HepG2 (cell line): ENCODE measurements around the gene SH3GL1. TPM values are rescaled to one million over a fixed set of nuclear protein-coding genes. Genes with fewer than 3 reads are reported as not detected.

ENCODE experiments used
- AGO2 ChIP-seq: fragments of 200-400 bp; formaldehyde crosslinking; optimal IDR thresholded peaks from 2 replicates; pipeline ENCODE3; 2017; ENCODE audit warnings: mild to moderate bottlenecking, low read depth, low read length, moderate library complexity
- ATRX ChIP-seq: sonication (generic); formaldehyde crosslinking; IDR thresholded peaks from 2 replicates; pipeline ENCODE4 v1.4.0; 2020; ENCODE audit warnings: missing genetic modification reagents, borderline replicate concordance
- BRD4 ChIP-seq: sonication (generic); formaldehyde crosslinking; IDR thresholded peaks from 2 replicates; pipeline ENCODE4 v1.4.0; 2020; ENCODE audit warnings: missing genetic modification reagents
- EEA1 ChIP-seq: sonication (generic); formaldehyde crosslinking; IDR thresholded peaks from 2 replicates; pipeline ENCODE4 v1.5.1; 2020; ENCODE audit warnings: mild to moderate bottlenecking, missing genetic modification reagents, borderline replicate concordance
- HDAC6 ChIP-seq: fragments of 200-600 bp; sonication (generic); IDR thresholded peaks from 2 replicates; pipeline ENCODE4 v1.7.0; 2017; ENCODE audit warnings: mild to moderate bottlenecking, antibody characterized with exemption, low read length, low read depth
- MTA3 ChIP-seq: sonication (generic); formaldehyde crosslinking; IDR thresholded peaks from 2 replicates; pipeline ENCODE4 v1.4.0; 2020; ENCODE audit warnings: missing genetic modification reagents
- SCMH1 ChIP-seq: sonication (generic); formaldehyde crosslinking; IDR thresholded peaks from 2 replicates; pipeline ENCODE4 v1.9.0; 2021; ENCODE audit warnings: missing genetic modification reagents, mild to moderate bottlenecking, borderline replicate concordance
- SIN3B ChIP-seq: fragments of 150-350 bp; IDR thresholded peaks from 2 replicates; pipeline ENCODE4 v1.6.1; 2014; ENCODE audit warnings: low read length
- SMARCC2 ChIP-seq: fragments of 450-650 bp; IDR thresholded peaks from 2 replicates; pipeline ENCODE4 v1.6.1; 2017; ENCODE audit warnings: antibody characterized with exemption, mild to moderate bottlenecking
- THAP11 ChIP-seq: IDR thresholded peaks from 2 replicates; pipeline ENCODE4 v1.6.1; 2016; ENCODE audit warnings: missing biosample characterization, missing genetic modification reagents
- TOE1 ChIP-seq: sonication (generic); formaldehyde crosslinking; IDR thresholded peaks from 2 replicates; pipeline ENCODE4 v1.4.0; 2020; ENCODE audit warnings: mild to moderate bottlenecking, missing genetic modification reagents
- YEATS2 ChIP-seq: sonication (generic); formaldehyde crosslinking; IDR thresholded peaks from 2 replicates; pipeline ENCODE4 v1.4.0; 2020; ENCODE audit warnings: missing genetic modification reagents, borderline replicate concordance
- ZFP36L2 ChIP-seq: sonication (generic); formaldehyde crosslinking; IDR thresholded peaks from 2 replicates; pipeline ENCODE4 v1.4.0; 2020; ENCODE audit warnings: missing genetic modification reagents
- ZFP37 ChIP-seq: sonication (generic); formaldehyde crosslinking; IDR thresholded peaks from 2 replicates; pipeline ENCODE4 v1.4.0; 2020; ENCODE audit warnings: missing genetic modification reagents, borderline replicate concordance
- ZFP62 ChIP-seq: sonication (generic); formaldehyde crosslinking; IDR thresholded peaks from 2 replicates; pipeline ENCODE4 v1.4.0; 2020; ENCODE audit warnings: missing genetic modification reagents
- ZKSCAN5 ChIP-seq: sonication (generic); formaldehyde crosslinking; IDR thresholded peaks from 2 replicates; pipeline ENCODE4 v1.5.1; 2020; ENCODE audit warnings: mild to moderate bottlenecking, missing genetic modification reagents
- ZMYM2 ChIP-seq: sonication (generic); formaldehyde crosslinking; IDR thresholded peaks from 2 replicates; pipeline ENCODE4 v1.8.0; 2022; ENCODE audit warnings: mild to moderate bottlenecking, missing genetic modification reagents
- ZNF138 ChIP-seq: sonication (generic); formaldehyde crosslinking; IDR thresholded peaks from 2 replicates; pipeline ENCODE4 v1.5.0; 2020; ENCODE audit warnings: mild to moderate bottlenecking, low read depth, missing genetic modification reagents
- ZNF33A ChIP-seq: sonication (generic); formaldehyde crosslinking; IDR thresholded peaks from 2 replicates; pipeline ENCODE4 v1.5.1; 2020; ENCODE audit warnings: missing genetic modification reagents, mild to moderate bottlenecking, moderate library complexity, borderline replicate concordance
- ZNF552 ChIP-seq: sonication (generic); formaldehyde crosslinking; IDR thresholded peaks from 2 replicates; pipeline ENCODE4 v1.9.0; 2022; ENCODE audit warnings: missing genetic modification reagents, mild to moderate bottlenecking, borderline replicate concordance
- ZNF569 ChIP-seq: sonication (generic); formaldehyde crosslinking; IDR thresholded peaks from 2 replicates; pipeline ENCODE4 v1.5.0; 2020; ENCODE audit warnings: mild to moderate bottlenecking, missing genetic modification reagents, moderate library complexity, borderline replicate concordance
- ZNF781 ChIP-seq: sonication (generic); formaldehyde crosslinking; IDR thresholded peaks from 2 replicates; pipeline ENCODE4 v1.5.1; 2020; ENCODE audit warnings: borderline replicate concordance, mild to moderate bottlenecking, missing genetic modification reagents; ENCODE audit errors: not compliant biosample characterization
- ZNF792 ChIP-seq: IDR thresholded peaks from 2 replicates; pipeline ENCODE4 v1.6.1; 2016
- polyA plus RNA-seq, 8 experiments: library from polyadenylated mRNA; depleted of rRNA in 3 of 8; stranded (reverse) in 7 of 8; unstranded in 1 of 8; fragments of >200 nt; fragmentation: Illumina TruSeq in 4 of 8; extraction: Trizol in 4 of 8; gene quantifications; 2 replicates each; pipeline versions ENCODE4 v1.2.1 to v1.2.3, GENCODE V29; 2011 to 2016; ENCODE audit warnings: low read depth in 4 of 8, missing spikeins in 1 of 8, mixed read lengths in 1 of 8; ENCODE audit not compliant: insufficient read depth in 1 of 8
- total RNA-seq, 5 experiments: library from RNA; depleted of rRNA; stranded (reverse); fragments of >200 nt; fragmentation: Illumina TruSeq; extraction: Trizol; gene quantifications; 2 replicates each; pipeline ENCODE4 v1.2.3, GENCODE V29; 2016; ENCODE audit warnings: low read depth in 1 of 5
- TF ChIP-seq, protein P1 (sequence below): sonication (generic); formaldehyde crosslinking; IDR thresholded peaks from 2 replicates; pipeline ENCODE4 v1.4.0; 2020; ENCODE audit warnings: low read depth, mild to moderate bottlenecking, missing genetic modification reagents
- TF ChIP-seq, protein P2 (sequence below): sonication (generic); formaldehyde crosslinking; IDR thresholded peaks from 2 replicates; pipeline ENCODE4 v1.4.0; 2020; ENCODE audit warnings: missing genetic modification reagents, borderline replicate concordance
- TF ChIP-seq, protein P3 (sequence below): sonication (generic); formaldehyde crosslinking; IDR thresholded peaks from 2 replicates; pipeline ENCODE4 v1.4.0; 2020; ENCODE audit warnings: mild to moderate bottlenecking, missing genetic modification reagents

Gene SH3GL1
- total and polyA plus RNA-seq, 2 of the 13 experiments (the other 11 are each of a cell fraction or from before 2014, with no cell fraction given), result 33.0 to 45.1 TPM

DNA sequence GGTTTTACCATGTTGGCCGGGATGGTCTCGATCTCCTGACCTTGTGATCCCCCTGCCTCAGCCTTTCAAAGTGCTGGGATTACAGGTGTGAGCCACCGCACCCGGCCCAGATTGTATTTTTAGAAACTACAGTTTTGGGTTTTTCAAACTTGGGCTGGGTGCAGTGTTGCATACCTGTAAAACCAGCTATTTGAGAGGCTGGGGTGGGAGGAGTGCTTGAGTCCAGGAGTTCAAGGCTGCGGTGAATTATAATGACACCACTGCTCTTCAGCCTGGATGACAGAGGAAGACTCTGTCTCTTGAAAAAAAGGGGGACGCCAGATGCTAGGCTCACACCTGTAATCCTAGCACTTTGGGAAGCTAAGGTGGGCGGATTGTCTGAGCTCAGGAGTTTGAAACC is 6.3 kb upstream of the SH3GL1 start (continued):
- TF ChIP-seq ZFP62 (CRISPR knock-in tag) (no peak), ZNF552 (CRISPR knock-in tag) (no peak), THAP11 (CRISPR knock-in tag) (0 out of 2 replicates have a peak, but pooled peaks have one; percentile 24), ZNF569 (CRISPR knock-in tag) (no peak), ZMYM2 (CRISPR knock-in tag) (no peak), ZFP36L2 (CRISPR knock-in tag) (no peak), TOE1 (CRISPR knock-in tag) (no peak), ZKSCAN5 (CRISPR knock-in tag) (no peak), HDAC6 (no peak), BRD4 (CRISPR knock-in tag) (no peak), SCMH1 (CRISPR knock-in tag) (no peak), ZNF33A (CRISPR knock-in tag) (no peak), ATRX (no peak), AGO2 (no peak), YEATS2 (CRISPR knock-in tag) (no peak), ZFP37 (no peak), SMARCC2 (no peak), ZNF781 (CRISPR knock-in tag) (no peak), EEA1 (CRISPR knock-in tag) (no peak), ZNF792 (peak; percentile 15; the same call in 1 of the 2 replicates), MTA3 (CRISPR knock-in tag) (no peak), SIN3B (no peak), ZNF138 (CRISPR knock-in tag) (no peak)
- TF ChIP-seq, protein P1, sequence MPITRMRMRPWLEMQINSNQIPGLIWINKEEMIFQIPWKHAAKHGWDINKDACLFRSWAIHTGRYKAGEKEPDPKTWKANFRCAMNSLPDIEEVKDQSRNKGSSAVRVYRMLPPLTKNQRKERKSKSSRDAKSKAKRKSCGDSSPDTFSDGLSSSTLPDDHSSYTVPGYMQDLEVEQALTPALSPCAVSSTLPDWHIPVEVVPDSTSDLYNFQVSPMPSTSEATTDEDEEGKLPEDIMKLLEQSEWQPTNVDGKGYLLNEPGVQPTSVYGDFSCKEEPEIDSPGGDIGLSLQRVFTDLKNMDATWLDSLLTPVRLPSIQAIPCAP (CRISPR knock-in tag), result no peak
- TF ChIP-seq, protein P2, sequence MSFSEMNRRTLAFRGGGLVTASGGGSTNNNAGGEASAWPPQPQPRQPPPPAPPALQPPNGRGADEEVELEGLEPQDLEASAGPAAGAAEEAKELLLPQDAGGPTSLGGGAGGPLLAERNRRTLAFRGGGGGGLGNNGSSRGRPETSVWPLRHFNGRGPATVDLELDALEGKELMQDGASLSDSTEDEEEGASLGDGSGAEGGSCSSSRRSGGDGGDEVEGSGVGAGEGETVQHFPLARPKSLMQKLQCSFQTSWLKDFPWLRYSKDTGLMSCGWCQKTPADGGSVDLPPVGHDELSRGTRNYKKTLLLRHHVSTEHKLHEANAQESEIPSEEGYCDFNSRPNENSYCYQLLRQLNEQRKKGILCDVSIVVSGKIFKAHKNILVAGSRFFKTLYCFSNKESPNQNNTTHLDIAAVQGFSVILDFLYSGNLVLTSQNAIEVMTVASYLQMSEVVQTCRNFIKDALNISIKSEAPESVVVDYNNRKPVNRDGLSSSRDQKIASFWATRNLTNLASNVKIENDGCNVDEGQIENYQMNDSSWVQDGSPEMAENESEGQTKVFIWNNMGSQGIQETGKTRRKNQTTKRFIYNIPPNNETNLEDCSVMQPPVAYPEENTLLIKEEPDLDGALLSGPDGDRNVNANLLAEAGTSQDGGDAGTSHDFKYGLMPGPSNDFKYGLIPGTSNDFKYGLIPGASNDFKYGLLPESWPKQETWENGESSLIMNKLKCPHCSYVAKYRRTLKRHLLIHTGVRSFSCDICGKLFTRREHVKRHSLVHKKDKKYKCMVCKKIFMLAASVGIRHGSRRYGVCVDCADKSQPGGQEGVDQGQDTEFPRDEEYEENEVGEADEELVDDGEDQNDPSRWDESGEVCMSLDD (CRISPR knock-in tag), result no peak
- TF ChIP-seq, protein P3, sequence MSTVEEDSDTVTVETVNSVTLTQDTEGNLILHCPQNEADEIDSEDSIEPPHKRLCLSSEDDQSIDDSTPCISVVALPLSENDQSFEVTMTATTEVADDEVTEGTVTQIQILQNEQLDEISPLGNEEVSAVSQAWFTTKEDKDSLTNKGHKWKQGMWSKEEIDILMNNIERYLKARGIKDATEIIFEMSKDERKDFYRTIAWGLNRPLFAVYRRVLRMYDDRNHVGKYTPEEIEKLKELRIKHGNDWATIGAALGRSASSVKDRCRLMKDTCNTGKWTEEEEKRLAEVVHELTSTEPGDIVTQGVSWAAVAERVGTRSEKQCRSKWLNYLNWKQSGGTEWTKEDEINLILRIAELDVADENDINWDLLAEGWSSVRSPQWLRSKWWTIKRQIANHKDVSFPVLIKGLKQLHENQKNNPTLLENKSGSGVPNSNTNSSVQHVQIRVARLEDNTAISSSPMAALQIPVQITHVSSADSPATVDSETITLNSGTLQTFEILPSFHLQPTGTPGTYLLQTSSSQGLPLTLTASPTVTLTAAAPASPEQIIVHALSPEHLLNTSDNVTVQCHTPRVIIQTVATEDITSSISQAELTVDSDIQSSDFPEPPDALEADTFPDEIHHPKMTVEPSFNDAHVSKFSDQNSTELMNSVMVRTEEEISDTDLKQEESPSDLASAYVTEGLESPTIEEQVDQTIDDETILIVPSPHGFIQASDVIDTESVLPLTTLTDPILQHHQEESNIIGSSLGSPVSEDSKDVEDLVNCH (CRISPR knock-in tag), result no peak
